Kidney capillary endothelial cell (primary cell): ENCODE results near the gene KLHL13.
"Not testable (repeated sequence)": the region's sequence is repeated elsewhere in the genome, so short reads cannot be mapped to it uniquely, and the experiment has no call there.

ENCODE experiments used
- DNase-seq: peaks from one replicate; pipeline ENCODE4 v3.0.0-alpha.2; 2018; ENCODE audit warnings: low spot score

KLHL13 gene, protein sequence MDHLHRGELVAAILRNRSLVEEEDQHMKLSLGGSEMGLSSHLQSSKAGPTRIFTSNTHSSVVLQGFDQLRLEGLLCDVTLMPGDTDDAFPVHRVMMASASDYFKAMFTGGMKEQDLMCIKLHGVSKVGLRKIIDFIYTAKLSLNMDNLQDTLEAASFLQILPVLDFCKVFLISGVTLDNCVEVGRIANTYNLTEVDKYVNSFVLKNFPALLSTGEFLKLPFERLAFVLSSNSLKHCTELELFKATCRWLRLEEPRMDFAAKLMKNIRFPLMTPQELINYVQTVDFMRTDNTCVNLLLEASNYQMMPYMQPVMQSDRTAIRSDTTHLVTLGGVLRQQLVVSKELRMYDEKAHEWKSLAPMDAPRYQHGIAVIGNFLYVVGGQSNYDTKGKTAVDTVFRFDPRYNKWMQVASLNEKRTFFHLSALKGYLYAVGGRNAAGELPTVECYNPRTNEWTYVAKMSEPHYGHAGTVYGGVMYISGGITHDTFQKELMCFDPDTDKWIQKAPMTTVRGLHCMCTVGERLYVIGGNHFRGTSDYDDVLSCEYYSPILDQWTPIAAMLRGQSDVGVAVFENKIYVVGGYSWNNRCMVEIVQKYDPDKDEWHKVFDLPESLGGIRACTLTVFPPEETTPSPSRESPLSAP

DNA sequence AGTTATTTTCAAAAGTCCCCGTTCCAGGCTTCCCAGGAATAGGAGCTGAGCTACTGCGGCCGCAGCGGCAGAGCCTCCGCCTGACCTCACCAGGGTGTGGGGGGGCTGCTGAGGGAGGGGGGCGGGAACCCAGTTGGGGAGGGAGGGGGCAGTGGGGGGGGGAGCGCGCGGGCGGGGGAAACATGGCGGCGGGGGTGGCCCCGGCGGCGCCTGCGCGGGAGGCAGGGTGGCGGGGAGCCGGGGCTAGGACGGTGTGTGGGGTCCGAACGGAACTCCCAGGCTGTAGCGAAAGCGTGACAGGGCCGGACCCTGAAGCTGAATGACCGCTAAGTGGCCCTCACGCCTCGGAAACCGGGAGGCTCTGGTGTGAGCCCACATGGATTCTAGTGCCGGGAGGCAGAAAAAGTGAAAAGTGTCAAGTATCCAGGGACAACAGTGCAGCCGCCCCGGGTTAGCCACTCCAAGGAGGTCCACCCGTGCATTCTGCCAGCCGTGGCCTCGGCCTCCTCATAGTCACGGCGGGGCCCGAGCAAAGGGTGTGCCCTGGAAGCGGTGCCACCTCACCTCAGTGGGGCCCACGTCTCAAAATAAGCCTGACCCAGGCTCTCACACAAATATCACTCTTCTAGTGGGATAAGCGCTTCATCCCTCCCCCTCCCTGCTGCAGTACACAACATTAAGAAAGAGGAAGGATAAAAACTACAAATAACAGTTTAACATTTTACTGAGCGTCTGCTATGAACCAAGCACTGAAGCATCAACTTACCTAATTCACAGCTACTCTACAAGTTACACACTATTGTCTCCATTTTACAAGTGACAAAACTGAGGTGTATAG is at the start of gene KLHL13:
KLHL13 (minus strand) TSS at position 98 of the 838 bp plus-strand sequence. CDS start 88,337 bp downstream, outside the sequence.
- no peak for DNase-seq

DNA sequence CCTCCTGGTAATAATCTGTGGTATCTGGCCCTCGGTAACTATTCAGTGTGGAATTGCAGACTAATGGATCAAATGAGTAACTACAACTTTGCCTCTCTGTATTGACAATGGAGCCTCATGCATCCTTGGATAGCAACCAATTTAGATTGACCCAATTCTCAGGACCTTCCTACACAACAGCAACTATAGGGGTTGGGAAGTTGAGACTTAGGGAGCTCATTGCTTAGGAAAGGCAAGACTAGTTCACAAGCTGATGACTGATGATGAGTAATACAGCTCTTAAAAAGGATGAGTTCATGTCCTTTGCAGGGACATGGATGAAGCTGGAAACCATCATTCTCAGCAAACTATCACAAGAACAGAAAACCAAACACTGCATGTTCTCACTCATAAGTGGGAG is 47.5 kb upstream of the KLHL13 start:
- DNase-seq: no peak

DNA sequence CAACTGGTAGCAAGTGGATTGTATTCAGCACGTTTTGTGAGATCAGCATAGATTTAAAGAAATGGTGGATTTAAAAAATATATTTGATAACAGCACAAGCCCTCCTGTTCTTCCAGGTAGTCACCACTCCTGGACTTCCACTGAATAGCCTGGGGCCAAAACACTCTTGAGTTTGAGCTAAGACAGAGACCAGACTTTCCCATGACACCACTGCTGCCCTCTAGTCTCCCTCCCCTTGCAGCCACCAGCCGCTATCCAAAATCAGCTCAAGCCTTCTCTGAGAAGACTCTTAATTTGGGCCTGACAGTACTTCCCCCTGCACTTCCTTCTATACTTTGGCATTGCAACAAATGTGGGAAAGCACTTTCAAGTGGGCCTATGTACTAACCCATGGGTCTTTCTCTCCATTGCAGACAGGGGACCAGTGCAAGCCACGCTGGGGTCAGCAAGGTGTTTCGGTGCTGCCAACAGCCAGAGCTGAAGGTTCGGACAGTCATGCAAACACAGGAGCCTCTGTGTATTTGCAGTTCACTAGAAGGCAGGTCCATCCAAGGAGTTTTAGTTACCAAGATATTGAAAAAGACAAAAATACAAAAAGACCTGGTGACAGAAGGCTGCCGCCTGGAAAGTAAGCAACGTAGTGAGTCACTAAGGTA is 40.5 kb upstream of the KLHL13 start:
- no peak for DNase-seq

DNA sequence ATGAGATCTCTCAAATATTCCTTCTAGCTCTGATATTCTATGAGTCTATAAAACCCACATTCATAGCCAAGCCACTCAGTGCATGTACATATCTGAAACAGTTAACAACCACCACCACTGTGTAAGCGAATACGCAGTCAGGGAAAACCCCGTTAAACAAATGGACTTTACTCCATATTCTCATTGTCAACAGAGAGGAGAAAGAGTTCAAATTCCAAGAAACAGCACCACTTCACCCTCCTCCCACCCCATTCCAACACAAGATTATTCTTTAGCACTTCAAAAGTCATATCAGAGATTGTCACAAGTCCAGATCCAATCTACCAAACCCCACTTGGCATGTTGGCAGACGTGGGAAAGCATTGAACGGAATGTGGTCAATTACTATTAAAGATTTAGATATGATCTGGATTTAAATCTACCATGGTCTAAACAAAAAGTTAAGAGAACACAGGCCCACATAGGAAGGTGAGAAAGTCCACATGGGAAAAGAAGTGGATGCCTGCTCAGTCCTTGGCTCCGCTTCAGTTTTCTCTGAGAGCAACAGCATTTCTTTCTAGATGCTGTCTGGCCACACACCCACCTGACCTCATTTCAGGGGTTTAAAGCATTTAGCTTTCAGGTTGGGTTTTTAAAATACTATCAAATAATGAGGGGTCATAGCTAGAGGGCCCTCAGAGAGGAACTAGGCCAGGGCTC is 39.8 kb upstream of the KLHL13 start:
- no peak for DNase-seq

DNA sequence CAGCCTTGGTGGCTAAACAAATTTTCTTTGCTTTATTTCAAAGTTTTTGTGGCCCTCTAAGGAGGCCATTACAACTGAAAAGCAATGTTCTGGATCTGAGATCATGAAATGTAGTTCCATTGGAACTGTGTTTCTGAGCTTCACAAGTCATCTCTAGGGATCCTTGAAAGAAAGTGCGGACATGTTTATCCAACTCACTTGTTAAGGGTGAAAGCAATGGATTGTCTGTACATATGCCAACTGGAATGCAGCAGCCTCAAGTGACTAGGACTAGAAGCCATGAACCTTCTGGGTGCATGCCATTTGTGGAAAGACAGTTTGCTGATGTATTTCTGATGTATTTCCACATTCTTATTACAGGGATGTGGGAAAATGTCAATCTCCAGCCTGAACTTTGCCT is 36.7 kb upstream of the KLHL13 start:
- DNase-seq: no peak

DNA sequence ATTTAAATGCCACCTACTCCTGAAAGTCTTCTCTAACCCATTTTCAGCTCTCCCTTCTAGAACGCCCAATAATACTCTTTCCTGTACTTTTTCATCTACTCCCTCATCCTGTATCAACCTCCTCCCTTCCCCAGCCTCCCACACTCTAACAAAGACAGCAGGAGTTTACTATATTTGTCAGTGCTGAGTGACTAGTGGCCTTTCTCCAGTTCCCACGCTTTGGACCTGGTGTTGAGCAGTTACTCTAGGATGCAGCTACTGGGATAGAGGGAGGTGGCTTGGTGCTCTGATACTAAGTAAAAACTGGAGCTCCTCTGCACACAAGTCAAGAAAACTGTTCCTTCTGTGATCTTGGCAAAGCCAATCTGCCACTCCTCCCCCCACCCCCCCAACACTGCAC is 36.1 kb upstream of the KLHL13 start:
- no peak for DNase-seq

DNA sequence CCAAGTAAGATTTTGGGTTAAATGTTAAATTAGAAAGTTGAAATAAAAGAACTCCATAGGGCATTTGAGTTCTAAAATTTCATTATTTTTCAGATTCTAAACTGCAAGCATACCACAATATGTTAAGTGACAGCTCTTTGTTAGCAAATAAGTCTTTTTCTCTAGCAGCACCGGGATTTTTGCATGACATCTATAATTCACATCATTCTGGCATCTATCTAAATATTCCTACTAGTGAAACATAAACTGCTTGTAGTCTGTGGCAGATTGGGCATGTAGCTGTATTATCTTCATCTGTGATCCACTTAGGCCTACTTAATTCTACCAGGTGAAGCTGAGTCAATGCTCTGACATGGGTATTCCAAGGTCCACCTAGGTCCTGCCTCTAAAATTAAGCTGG is 32.1 kb upstream of the KLHL13 start:
- DNase-seq: no peak

DNA sequence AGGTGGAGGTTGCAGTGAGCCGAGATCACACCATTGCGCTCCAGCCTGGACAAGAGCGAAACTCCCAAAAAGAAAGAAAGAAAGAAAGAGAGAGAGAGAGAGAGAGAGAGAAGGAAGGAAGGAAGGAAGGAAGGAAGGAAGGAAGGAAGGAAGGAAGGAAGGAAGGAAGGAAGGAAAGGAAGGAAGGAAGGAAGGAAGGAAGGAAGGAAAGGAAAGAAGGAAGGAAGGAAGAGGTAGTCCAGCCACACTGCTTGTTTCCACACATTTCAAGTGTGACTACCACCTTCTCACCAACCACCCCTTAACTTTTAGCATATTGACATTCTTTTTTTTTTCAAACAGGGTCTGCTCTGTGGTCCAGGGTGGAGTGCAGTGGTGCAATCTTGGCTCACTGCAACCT is 31.2 kb upstream of the KLHL13 start:
- DNase-seq: not testable (repeated sequence)

DNA sequence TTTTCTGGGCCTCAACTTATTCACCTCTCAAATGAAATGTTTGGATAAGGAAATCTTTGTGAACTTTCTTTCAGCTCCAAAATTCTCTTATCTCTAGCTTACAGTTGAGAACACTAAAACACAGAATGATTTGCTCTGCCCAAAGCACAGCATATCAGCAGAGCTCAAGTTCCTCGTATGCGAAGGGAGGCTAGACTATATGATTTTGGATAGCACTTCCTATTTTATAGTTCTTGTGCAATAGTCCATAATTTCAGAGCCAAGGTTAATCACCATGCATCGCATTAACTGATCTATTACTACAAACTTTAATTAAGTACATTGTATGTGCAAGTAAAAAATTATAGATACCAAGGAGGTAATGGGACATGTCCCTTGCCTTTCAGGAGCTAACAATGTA is 27.0 kb upstream of the KLHL13 start:
- no peak for DNase-seq

DNA sequence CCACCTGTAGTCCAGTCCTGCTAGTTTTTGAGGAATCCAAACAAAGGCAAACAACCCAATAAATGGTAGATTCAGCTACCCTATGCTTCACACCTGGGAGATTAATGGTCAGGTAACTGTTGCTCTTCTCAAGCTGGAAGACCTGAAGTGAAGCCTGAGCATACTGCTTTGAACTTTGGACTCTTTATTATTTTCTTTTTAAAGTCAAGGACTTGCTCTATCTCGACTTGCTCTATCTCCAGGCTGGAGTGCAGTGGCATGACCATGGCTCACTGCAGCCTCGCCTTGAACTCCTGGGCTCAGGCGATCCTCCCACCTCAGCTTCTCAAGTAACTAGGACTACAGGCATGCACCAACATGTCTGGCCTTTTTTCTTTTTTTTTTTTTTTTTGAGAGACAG is 14.7 kb upstream of the KLHL13 start:
- no peak for DNase-seq

DNA sequence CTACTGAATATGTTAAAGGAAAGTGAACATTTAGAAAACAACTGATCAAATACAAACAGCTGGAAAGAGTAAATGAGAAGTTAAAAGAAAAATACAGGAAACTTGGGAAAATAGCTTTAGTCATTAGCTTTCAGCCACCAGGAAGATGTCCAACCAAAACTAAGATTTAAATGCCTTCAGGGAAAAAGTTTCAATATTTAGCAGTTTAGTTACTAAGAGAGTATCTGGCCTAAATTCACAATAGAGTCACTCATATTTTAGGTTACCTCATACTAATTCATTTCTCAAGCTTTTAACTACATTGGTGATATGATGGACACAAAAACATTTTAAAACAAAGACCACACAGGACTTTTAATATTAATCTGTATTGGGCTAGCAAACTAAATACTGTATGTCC is 13.1 kb upstream of the KLHL13 start:
- DNase-seq: no peak

DNA sequence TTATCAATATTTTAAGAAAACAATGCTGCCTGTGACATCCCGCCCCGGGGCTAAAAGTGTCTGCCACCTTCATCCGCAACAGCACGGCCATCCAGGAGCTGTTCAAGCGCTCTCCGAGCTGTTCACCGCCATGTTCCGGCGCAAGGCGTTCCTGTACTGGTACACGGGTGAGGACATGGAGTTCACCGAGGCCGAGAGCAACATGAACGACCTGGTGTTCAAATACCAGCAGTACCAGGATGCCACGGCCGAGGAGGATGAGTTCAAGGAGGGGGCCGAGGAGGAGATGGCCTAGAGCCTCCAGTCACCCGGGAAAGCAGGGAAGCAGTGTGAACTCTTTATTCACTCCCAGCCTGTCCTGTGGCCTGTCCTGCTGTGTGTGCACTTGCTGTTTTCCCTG is 12.1 kb upstream of the KLHL13 start:
- DNase-seq: no peak

DNA sequence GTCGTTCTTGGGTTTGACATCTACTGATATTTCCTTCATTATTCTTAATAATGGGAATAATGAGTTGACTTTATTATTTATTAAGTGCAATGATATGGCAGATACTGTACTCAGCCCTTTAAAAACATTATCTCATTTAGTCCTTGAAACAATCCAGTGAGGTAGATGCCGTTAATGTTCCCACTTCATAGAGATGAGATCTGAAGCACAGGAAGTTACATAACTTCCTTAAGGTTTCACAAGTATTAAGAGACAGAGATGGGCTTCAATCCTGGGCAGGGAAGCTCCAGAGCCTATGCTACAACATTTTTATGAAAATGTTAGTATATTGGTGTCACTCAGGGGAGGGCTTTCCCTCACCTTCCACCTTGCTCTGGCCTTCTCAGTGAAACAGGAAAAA is 9.7 kb upstream of the KLHL13 start:
- no peak for DNase-seq

DNA sequence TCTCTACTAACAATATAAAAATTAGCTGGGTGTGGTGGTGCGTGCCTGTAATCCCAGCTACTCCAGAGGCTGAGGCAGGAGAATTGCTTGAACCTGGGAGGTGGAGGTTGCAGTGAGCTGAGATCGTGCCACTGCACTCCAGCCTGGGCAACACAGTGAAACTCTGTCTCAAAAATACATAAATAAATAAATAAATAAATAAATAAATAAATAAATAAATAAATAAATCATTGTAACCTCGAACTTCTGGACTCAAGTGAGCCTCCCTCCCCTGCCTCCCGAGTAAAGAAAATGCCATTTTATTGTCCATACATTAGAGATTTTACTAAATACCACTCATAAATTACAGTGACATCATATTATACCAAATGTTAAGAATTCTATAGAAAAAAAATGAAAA is 7.6 kb upstream of the KLHL13 start:
- DNase-seq: not testable (repeated sequence)

DNA sequence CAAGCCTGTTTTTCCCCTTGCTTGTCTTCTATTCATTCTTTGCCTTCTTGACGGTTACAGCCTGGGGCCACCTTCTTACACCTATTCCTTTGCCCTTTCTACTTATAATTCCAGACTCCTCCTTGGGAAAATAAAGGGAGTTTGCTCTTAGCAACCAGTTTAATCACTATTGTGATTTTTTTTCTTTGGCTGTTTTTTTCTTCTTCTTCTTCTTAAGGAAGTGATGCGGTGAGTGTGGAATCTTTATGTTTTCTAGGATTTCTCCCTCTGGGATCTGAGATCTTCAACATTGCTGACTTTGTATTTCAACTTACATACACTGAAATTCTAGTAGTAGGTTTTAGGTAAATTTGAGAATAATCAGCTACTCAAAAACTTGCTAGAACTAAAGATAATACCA is 1.1 kb upstream of the KLHL13 start:
- no peak for DNase-seq

DNA sequence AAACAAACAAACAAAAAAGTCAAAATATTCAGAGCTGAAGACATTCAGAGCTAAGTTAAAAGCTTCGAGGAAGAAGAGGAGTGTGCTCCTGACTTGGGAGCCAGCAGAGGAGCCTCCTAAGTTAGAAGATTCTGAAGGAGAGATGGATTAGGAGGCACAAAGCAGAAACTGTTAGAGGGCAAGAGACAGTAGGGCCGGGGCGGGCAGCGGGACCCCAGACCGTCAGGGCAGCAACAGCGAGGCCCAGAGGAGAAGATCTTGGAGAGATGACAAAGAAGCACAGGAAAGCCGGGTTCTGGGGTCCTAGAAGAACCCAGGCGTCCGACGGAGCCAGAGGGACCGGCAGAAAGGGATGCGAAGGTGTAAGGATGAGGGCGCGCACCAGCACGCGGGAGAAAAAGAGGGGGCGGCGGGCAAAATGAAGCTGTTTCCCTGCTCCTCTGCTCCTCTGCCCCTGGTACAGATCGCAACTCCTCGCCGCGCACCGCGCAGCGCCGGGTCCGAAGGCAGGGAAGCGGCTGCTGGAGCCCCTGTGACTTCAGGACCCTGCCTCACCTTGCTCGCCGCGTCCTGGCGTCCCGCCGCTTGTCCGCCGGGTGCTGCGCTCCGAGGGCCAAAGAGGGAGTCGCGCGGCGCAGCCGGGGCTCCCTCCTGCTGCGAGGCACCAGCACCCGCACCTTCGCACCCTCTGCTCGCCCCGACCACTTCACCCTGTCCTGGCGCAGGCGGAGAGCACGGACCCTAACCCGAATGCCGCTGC is 477 bp downstream of the KLHL13 start:
- no peak for DNase-seq

DNA sequence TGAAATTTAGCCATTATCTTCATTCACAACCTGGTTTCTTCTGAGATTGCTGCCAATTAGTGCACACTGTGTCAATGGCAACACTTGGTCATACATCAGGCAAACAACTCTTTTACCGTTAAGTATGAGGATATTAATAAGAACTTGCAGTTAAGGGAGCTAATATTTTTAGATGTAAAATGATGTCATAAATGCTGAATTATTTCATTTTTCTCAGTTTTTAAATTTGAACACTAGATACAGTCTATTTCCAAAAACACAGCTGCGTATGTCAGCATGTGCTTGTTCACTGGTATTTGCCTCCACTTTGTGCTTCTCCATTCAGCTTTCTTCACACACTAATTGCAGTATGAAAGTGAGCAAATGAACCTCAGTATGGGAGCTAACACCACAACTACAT is 1.6 kb downstream of the KLHL13 start:
- DNase-seq: no peak

DNA sequence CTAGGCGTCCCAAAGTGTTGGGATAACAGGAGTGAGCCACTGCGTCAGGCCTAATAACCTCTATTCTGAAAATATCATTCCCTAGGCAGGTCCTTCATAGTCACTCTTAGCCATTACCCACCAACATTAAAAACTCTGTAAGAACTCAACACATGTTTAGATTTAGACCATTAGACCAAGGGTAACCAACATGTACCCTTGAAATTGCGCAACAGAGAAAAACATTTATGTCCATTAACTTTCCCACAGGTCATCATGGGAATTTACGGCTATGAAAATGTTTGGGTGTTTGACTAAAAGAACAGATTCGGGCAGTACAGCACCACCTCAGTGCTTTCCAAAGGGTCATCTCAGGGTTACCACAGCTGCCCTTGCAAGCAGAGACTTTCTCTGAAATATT is 7.5 kb downstream of the KLHL13 start:
- no peak for DNase-seq

DNA sequence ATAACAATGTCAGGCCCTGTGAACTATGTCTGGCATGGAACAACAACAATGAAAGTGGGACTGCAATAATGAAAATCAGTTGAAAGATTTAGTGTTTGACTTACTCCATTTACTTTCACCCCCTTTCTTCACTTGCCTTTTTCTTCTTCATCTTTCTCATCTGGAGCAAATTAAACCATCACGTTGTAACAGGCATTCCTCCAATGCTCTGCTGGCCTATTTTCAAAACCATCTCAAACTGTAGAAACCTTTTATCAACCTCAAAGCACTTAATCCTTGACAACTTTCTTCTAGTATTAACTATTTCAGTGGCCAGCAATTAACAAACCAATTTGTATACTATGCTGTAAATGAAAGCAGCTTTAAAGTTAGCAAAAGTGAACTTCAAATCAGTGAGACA is 8.3 kb downstream of the KLHL13 start:
- no peak for DNase-seq

DNA sequence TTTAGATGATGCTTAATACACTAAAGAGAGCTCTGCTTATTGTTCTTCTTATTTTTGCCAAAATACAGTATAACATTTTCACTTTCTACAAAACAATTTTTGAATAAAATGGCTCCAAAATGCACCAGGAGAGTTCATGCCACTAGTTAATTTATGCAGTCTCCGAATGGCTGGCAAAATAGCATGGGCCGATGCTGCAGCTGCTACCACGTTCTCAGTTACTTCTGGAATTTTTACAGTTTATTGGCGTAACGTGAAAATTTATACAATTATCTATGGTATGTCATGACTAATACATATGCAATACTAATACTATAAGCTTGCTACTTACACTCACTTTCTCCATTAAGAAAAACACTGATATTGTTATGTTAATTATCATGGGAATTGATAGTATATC is 16.5 kb downstream of the KLHL13 start:
- no peak for DNase-seq

DNA sequence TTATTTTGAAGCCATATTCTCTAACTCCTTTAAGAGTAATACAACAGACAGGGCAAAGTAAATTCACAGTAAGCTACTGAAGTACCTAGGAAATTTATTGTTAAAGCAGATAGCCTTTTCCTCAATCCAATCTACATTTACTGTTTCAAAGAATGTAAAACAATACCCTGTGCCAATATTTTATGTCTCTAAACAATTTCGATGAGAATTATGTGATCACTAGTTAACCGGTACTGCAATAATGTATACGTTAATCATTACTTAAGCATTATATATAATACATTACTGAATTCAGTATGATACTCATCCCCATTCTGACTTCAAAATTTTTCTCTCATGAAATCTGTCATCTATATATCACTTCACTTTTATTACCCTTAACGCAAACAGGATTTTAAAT is 28.5 kb downstream of the KLHL13 start:
- no peak for DNase-seq
